Activated CD4-positive, alpha-beta memory T cell treated with anti-CD3 and anti-CD28 coated beads for 36 hours (primary cell): ENCODE measurements around the gene EXOC2. TPM values are rescaled to one million over a fixed set of nuclear protein-coding genes. Genes with fewer than 3 reads are reported as not detected.
"Not testable (repeated sequence)": the region's sequence is repeated elsewhere in the genome, so short reads cannot be mapped to it uniquely, and the experiment has no call there.

Experiments used
- CTCF ChIA-PET: fragments of 350-600 bp; sonication (Branson Sonifier 250); formaldehyde crosslinking; loops from one replicate; lab custom pipeline; 2021; ENCODE audit warnings: antibody characterized with exemption, inconsistent platforms; lab: Charles Lee
- POLR2A ChIA-PET: fragments of 350-600 bp; sonication (Branson Sonifier 250); formaldehyde crosslinking; loops from one replicate; lab custom pipeline; 2021; ENCODE audit warnings: antibody characterized with exemption; lab: Charles Lee
- DNase-seq: peaks from one replicate; pipeline ENCODE4 v3.0.0-alpha.2; 2020
- H3K27ac Mint-ChIP-seq: one replicate; pipeline ENCODE4 v1.8.0; 2021; ENCODE audit warnings: mixed read lengths
- H3K27me3 Mint-ChIP-seq: one replicate; pipeline ENCODE4 v1.8.0; 2021; ENCODE audit warnings: mixed read lengths
- H3K36me3 Mint-ChIP-seq: one replicate; pipeline ENCODE4 v1.8.0; 2021; ENCODE audit warnings: mixed read lengths
- H3K4me1 Mint-ChIP-seq: one replicate; pipeline ENCODE4 v1.8.0; 2021; ENCODE audit warnings: low read depth, mixed read lengths
- H3K4me3 Mint-ChIP-seq: one replicate; pipeline ENCODE4 v1.8.0; 2021; ENCODE audit warnings: mild to moderate bottlenecking, mixed read lengths
- H3K9me3 Mint-ChIP-seq: one replicate; pipeline ENCODE4 v1.8.0; 2021; ENCODE audit warnings: mixed read lengths
- intact Hi-C: fragments of 100-400 bp; cut with micrococcal nuclease; formaldehyde crosslinking; loops from one replicate; pipeline ENCODE4 v1.15.1; 2023
- total RNA-seq, 2 experiments: library from RNA; stranded (reverse); gene quantifications; one replicate each; pipeline ENCODE4 v1.2.3, GENCODE V29; 2021

Gene EXOC2
- total RNA-seq, 2 experiments from 2014 or later = 40.5 to 42.3 TPM

- Mint-ChIP-seq H3K27me3 (no peaks in the 10 kb centered on the region), H3K27ac (no peak overlapping the region), H3K4me1 (no peaks in the 10 kb centered on the region), H3K9me3 (no peaks in the 10 kb centered on the region), H3K36me3 (no peaks in the 10 kb centered on the region), H3K4me3 (no peak overlapping the region)
- no peak for DNase-seq
- CTCF ChIA-PET = interaction anchor here (1.0 kb wide), 1 partner anchor 88 kb away, joined by 3 read pairs; no protein-coding TSS in a partner anchor
- intact Hi-C loops = no loop called here
- POLR2A ChIA-PET = no interaction called here
Observed at GRCh38 chr6:699319-699718, 6.4 kb upstream of the EXOC2 start.

- CTCF ChIA-PET = interaction anchor here (1.1 to 2.9 kb wide), 2 partner anchors 13 to 27 kb away, joined by 3 to 8 read pairs; no protein-coding TSS in a partner anchor
- intact Hi-C loops, POLR2A ChIA-PET, H3K4me3 Mint-ChIP-seq, H3K27ac Mint-ChIP-seq, H3K9me3 Mint-ChIP-seq, H3K36me3 Mint-ChIP-seq, H3K27me3 Mint-ChIP-seq, DNase-seq: not testable (repeated sequence)
- H3K4me1 Mint-ChIP-seq = peaks cover 27% of the 10 kb centered on the region
Observed at GRCh38 chr6:694431-695126, 1.6 kb upstream of the EXOC2 start.

- DNase-seq = no peak
- peaks cover 3% of the 10 kb centered on the region for H3K36me3 Mint-ChIP-seq
- H3K27me3 Mint-ChIP-seq = no peaks in the 10 kb centered on the region
- ChIA-PET POLR2A (interaction anchor here (1.6 to 2.5 kb wide), 2 partner anchors 14 to 18 kb away, joined by 4 to 13 read pairs; no protein-coding TSS in a partner anchor), CTCF (interaction anchor here (1.3 to 2.9 kb wide), 2 partner anchors 10 to 28 kb away, joined by 4 to 8 read pairs; no protein-coding TSS in a partner anchor)
- peak overlapping the region; percentile 95 for H3K4me3 Mint-ChIP-seq
- H3K4me1 Mint-ChIP-seq = peaks cover 33% of the 10 kb centered on the region
- intact Hi-C loops = loop anchor here (1.0 to 2.0 kb wide), 2 partner anchors 8 to 17 kb away; no protein-coding TSS in a partner anchor
- H3K9me3 Mint-ChIP-seq = no peaks in the 10 kb centered on the region
- H3K27ac Mint-ChIP-seq = no peak overlapping the region
Observed at GRCh38 chr6:693723-694009, 727 bp upstream of the EXOC2 start.

GRCh38 chr6:692356-692851 lies 535 bp downstream of the EXOC2 start:
- ChIA-PET POLR2A (interaction anchor here (1.1 to 2.5 kb wide), 4 partner anchors 13 to 56 kb away, joined by 4 to 13 read pairs (median 4); no protein-coding TSS in a partner anchor), CTCF (interaction anchor here (0.7 to 2.9 kb wide), 7 partner anchors 8 to 100 kb away, joined by 3 to 8 read pairs (median 3); no protein-coding TSS in a partner anchor)
- no peaks in the 10 kb centered on the region for H3K9me3 Mint-ChIP-seq
- H3K27me3 Mint-ChIP-seq = no peaks in the 10 kb centered on the region
- H3K27ac Mint-ChIP-seq = peak overlapping the region; percentile 85
- DNase-seq = peak; percentile 85
- peaks cover 3% of the 10 kb centered on the region for H3K36me3 Mint-ChIP-seq
- H3K4me1 Mint-ChIP-seq = peaks cover 33% of the 10 kb centered on the region
- H3K4me3 Mint-ChIP-seq = peak overlapping the region; percentile 95
- intact Hi-C loops = loop anchor here (2.0 kb wide), 1 partner anchor 18 kb away; no protein-coding TSS in a partner anchor

- Mint-ChIP-seq H3K36me3 (peaks cover 6% of the 10 kb centered on the region), H3K4me3 (no peak overlapping the region), H3K4me1 (peaks cover 44% of the 10 kb centered on the region), H3K27me3 (no peaks in the 10 kb centered on the region), H3K9me3 (no peaks in the 10 kb centered on the region), H3K27ac (no peak overlapping the region)
- DNase-seq = no peak
- CTCF ChIA-PET = interaction anchor here (1.1 to 1.6 kb wide), 2 partner anchors 96 to 140 kb away, joined by 3 to 7 read pairs; no protein-coding TSS in a partner anchor
- intact Hi-C loops = no loop called here
- POLR2A ChIA-PET = no interaction called here
Observed at GRCh38 chr6:689223-689622, 3.7 kb downstream of the EXOC2 start.

GRCh38 chr6:686497-686896 lies 6.4 kb downstream of the EXOC2 start:
- Mint-ChIP-seq H3K36me3 (peaks cover 6% of the 10 kb centered on the region), H3K27me3 (no peaks in the 10 kb centered on the region), H3K9me3 (no peaks in the 10 kb centered on the region), H3K4me3 (no peak overlapping the region), H3K4me1 (peaks cover 53% of the 10 kb centered on the region), H3K27ac (no peak overlapping the region)
- no peak for DNase-seq
- intact Hi-C loops = no loop called here
- CTCF ChIA-PET = interaction anchor here (1.4 kb wide), 1 partner anchor 12 kb away, joined by 3 read pairs; no protein-coding TSS in a partner anchor
- POLR2A ChIA-PET = no interaction called here

GRCh38 chr6:684831-685636 lies 7.9 kb downstream of the EXOC2 start:
- peak; percentile 52 for DNase-seq
- CTCF ChIA-PET = interaction anchor here (0.6 to 2.9 kb wide), 4 partner anchors 8 to 37 kb away, joined by 3 to 13 read pairs (median 3); partner anchors contain the start of gene EXOC2
- peak overlapping the region; percentile 14 for H3K4me3 Mint-ChIP-seq
- H3K9me3 Mint-ChIP-seq = no peaks in the 10 kb centered on the region
- H3K27ac Mint-ChIP-seq = peak overlapping the region; percentile 86
- H3K4me1 Mint-ChIP-seq = peaks cover 54% of the 10 kb centered on the region
- POLR2A ChIA-PET = interaction anchor here (3.0 kb wide), 1 partner anchor 49 kb away, joined by 10 read pairs; no protein-coding TSS in a partner anchor
- H3K36me3 Mint-ChIP-seq = peaks cover 4% of the 10 kb centered on the region
- intact Hi-C loops = loop anchor here (1.0 to 2.0 kb wide), 5 partner anchors 8 to 294 kb away; partner anchors contain the start of genes EXOC2 and IRF4
- H3K27me3 Mint-ChIP-seq = no peaks in the 10 kb centered on the region

GRCh38 chr6:683742-684440 lies 9.0 kb downstream of the EXOC2 start:
- no peaks in the 10 kb centered on the region for H3K27me3 Mint-ChIP-seq
- ChIA-PET CTCF (interaction anchor here (0.8 to 2.9 kb wide), 5 partner anchors 10 to 90 kb away, joined by 3 to 13 read pairs (median 4); no protein-coding TSS in a partner anchor), POLR2A (interaction anchor here (1.1 to 3.0 kb wide), 4 partner anchors 10 to 48 kb away, joined by 3 to 10 read pairs (median 3); no protein-coding TSS in a partner anchor)
- H3K4me3 Mint-ChIP-seq = no peak overlapping the region
- intact Hi-C loops = loop anchor here (1.0 to 2.0 kb wide), 4 partner anchors 27 to 293 kb away; partner anchors contain the start of gene IRF4
- H3K36me3 Mint-ChIP-seq = peaks cover 8% of the 10 kb centered on the region
- H3K9me3 Mint-ChIP-seq = no peaks in the 10 kb centered on the region
- no peak for DNase-seq
- H3K4me1 Mint-ChIP-seq = peaks cover 51% of the 10 kb centered on the region
- H3K27ac Mint-ChIP-seq = no peak overlapping the region

GRCh38 chr6:680666-681340 lies 12.1 kb downstream of the EXOC2 start:
- no peaks in the 10 kb centered on the region for H3K27me3 Mint-ChIP-seq
- H3K36me3 Mint-ChIP-seq = peaks cover 8% of the 10 kb centered on the region
- no peak overlapping the region for H3K27ac Mint-ChIP-seq
- ChIA-PET POLR2A (no interaction called here), CTCF (interaction anchor here (1.2 to 1.9 kb wide), 2 partner anchors 20 to 41 kb away, joined by 3 to 7 read pairs; no protein-coding TSS in a partner anchor)
- H3K4me3 Mint-ChIP-seq = no peak overlapping the region
- no peak for DNase-seq
- intact Hi-C loops = no loop called here
- H3K9me3 Mint-ChIP-seq = no peaks in the 10 kb centered on the region
- H3K4me1 Mint-ChIP-seq = peaks cover 56% of the 10 kb centered on the region

- H3K27ac Mint-ChIP-seq = no peak overlapping the region
- no peaks in the 10 kb centered on the region for H3K9me3 Mint-ChIP-seq
- CTCF ChIA-PET = interaction anchor here (1.2 to 1.9 kb wide), 2 partner anchors 20 to 41 kb away, joined by 3 to 7 read pairs; no protein-coding TSS in a partner anchor
- no peak overlapping the region for H3K4me3 Mint-ChIP-seq
- intact Hi-C loops = no loop called here
- H3K27me3 Mint-ChIP-seq = no peaks in the 10 kb centered on the region
- peaks cover 52% of the 10 kb centered on the region for H3K4me1 Mint-ChIP-seq
- DNase-seq = no peak
- peaks cover 5% of the 10 kb centered on the region for H3K36me3 Mint-ChIP-seq
- POLR2A ChIA-PET = interaction anchor here (1.3 kb wide), 1 partner anchor 13 kb away, joined by 4 read pairs; the partner anchor contains the start of gene EXOC2
Observed at GRCh38 chr6:680251-680650, 12.7 kb downstream of the EXOC2 start.
